OCI-LY1 (cell line): Measurements from ENCODE around the gene GNGT2.

ENCODE experiments used
- CTCF ChIP-seq: fragments of 200-600 bp; sonication (generic), shearing (Covaris generic); IDR thresholded peaks from 2 replicates; pipeline ENCODE4 v1.5.1; 2017; ENCODE audit warnings: mild to moderate bottlenecking, antibody characterized with exemption, low read length, moderate library complexity, mixed read lengths
- EZH2 ChIP-seq: fragments of 200-600 bp; sonication (generic), shearing (Covaris generic); IDR thresholded peaks from 2 replicates; pipeline ENCODE4 v1.8.0; 2017; ENCODE audit warnings: borderline replicate concordance, mixed run types, mild to moderate bottlenecking, antibody characterized with exemption, low read length, moderate library complexity, mixed read lengths

GRCh38 chr17:49195751-49196150 lies 14.6 kb downstream of the GNGT2 start:
- TF ChIP-seq CTCF = no peak
- no peak for TF ChIP-seq EZH2
